HEK293 (cell line): Measurements from ENCODE around the gene HGFAC.

Experiments
- CTCF ChIA-PET: fragments of 350-600 bp; formaldehyde crosslinking; extraction: SDS; loops from one replicate; lab custom pipeline; 2021; ENCODE audit warnings: antibody characterized with exemption; lab: Yijun Ruan, JAX
- POLR2A ChIA-PET: fragments of 300-600 bp; formaldehyde crosslinking; extraction: SDS; loops from one replicate; lab custom pipeline; 2020; ENCODE audit warnings: antibody characterized with exemption, inconsistent platforms; lab: Yijun Ruan, JAX
- H3K27ac ChIP-seq: fragments of 200-500 bp; sonication (Bioruptor generic); 2 replicates; pipeline ENCODE4 v1.5.1; 2014; ENCODE audit warnings: low read depth, low read length, control low read depth, inconsistent platforms; ENCODE audit errors: extremely low read depth
- H3K36me3 ChIP-seq, 2 experiments: fragments of 200-500 bp in 1 of 2; sonication (Bioruptor generic) in 1 of 2; 1 replicate in 1 of 2; 2 replicates in 1 of 2; pipeline ENCODE4 v1.5.1; 2014 to 2017; ENCODE audit warnings: inconsistent platforms in 2 of 2, low read length in 2 of 2; ENCODE audit not compliant: control insufficient read depth in 2 of 2, insufficient read depth in 1 of 2
- H3K4me1 ChIP-seq: fragments of 200-500 bp; sonication (Bioruptor generic); 2 replicates; pipeline ENCODE4 v1.5.1; 2014; ENCODE audit warnings: mild to moderate bottlenecking, low read length, inconsistent platforms; ENCODE audit not compliant: control insufficient read depth, insufficient read depth
- H3K4me3 ChIP-seq: 2 replicates; pipeline ENCODE4 v1.5.1; 2011; ENCODE audit warnings: low read depth, mild to moderate bottlenecking, control low read depth, low read length, moderate library complexity
- H3K9me3 ChIP-seq: fragments of 200-500 bp; sonication (Bioruptor generic); 2 replicates; pipeline ENCODE4 v1.5.1; 2014; ENCODE audit warnings: low read depth, low read length, inconsistent platforms; ENCODE audit not compliant: control insufficient read depth, insufficient read depth
- AEBP2 ChIP-seq: fragments of 450-650 bp; formaldehyde crosslinking; IDR thresholded peaks from 2 replicates; pipeline ENCODE4 v1.5.1; 2016; ENCODE audit warnings: missing biosample characterization, missing genetic modification characterization, borderline replicate concordance
- BCL6B ChIP-seq: fragments of 450-650 bp; formaldehyde crosslinking; IDR thresholded peaks from 2 replicates; pipeline ENCODE4 v1.5.1; 2017; ENCODE audit warnings: missing biosample characterization, missing genetic modification characterization
- GLIS1 ChIP-seq: fragments of 450-650 bp; formaldehyde crosslinking; IDR thresholded peaks from 2 replicates; pipeline ENCODE4 v1.5.1; 2016; ENCODE audit warnings: missing biosample characterization, missing genetic modification characterization
- HOXD13 ChIP-seq: sonication (generic); formaldehyde crosslinking; IDR thresholded peaks from 2 replicates; pipeline ENCODE4 v1.8.0; 2022; ENCODE audit warnings: missing genetic modification reagents, borderline replicate concordance
- KLF17 ChIP-seq: fragments of 450-650 bp; formaldehyde crosslinking; IDR thresholded peaks from 2 replicates; pipeline ENCODE4 v1.5.1; 2016; ENCODE audit warnings: missing biosample characterization, missing genetic modification characterization
- PRDM1 ChIP-seq: fragments of 450-650 bp; formaldehyde crosslinking; IDR thresholded peaks from 2 replicates; pipeline ENCODE4; 2016; ENCODE audit warnings: missing biosample characterization, missing genetic modification characterization
- SALL2 ChIP-seq: fragments of 450-650 bp; formaldehyde crosslinking; IDR thresholded peaks from 2 replicates; pipeline ENCODE4 v1.5.0; 2017; ENCODE audit warnings: missing biosample characterization, mild to moderate bottlenecking, missing genetic modification characterization, borderline replicate concordance
- ZIC2 ChIP-seq: fragments of 450-650 bp; formaldehyde crosslinking; IDR thresholded peaks from 2 replicates; pipeline ENCODE4 v1.5.1; 2016; ENCODE audit warnings: missing biosample characterization, missing genetic modification characterization
- ZNF10 ChIP-seq: fragments of 450-650 bp; formaldehyde crosslinking; IDR thresholded peaks from 2 replicates; pipeline ENCODE4 v1.5.1; 2017; ENCODE audit warnings: missing biosample characterization, missing genetic modification characterization
- ZNF16 ChIP-seq: fragments of 450-650 bp; formaldehyde crosslinking; IDR thresholded peaks from 2 replicates; pipeline ENCODE4 v1.5.1; 2016; ENCODE audit warnings: low read depth, missing biosample characterization, missing genetic modification characterization
- ZNF354C ChIP-seq: fragments of 450-650 bp; formaldehyde crosslinking; IDR thresholded peaks from 2 replicates; pipeline ENCODE4 v1.5.1; 2016; ENCODE audit warnings: missing biosample characterization, missing genetic modification characterization, low read depth, borderline replicate concordance
- ZNF555 ChIP-seq: fragments of 450-650 bp; formaldehyde crosslinking; conservative IDR thresholded peaks from 2 replicates; pipeline ENCODE4 v1.5.1; 2017; ENCODE audit warnings: missing biosample characterization, mild to moderate bottlenecking, missing genetic modification characterization, inconsistent platforms
- ZNF670 ChIP-seq: fragments of 450-650 bp; formaldehyde crosslinking; IDR thresholded peaks from 2 replicates; pipeline ENCODE4 v1.5.1; 2016; ENCODE audit warnings: missing biosample characterization, missing genetic modification characterization, low read depth
- ZNF830 ChIP-seq: fragments of 450-650 bp; IDR thresholded peaks from 2 replicates; pipeline ENCODE4 v1.5.0; 2018; ENCODE audit warnings: missing biosample characterization, missing genetic modification characterization, low read depth, mild to moderate bottlenecking, moderate library complexity
- TF ChIP-seq, protein P1 (sequence below): fragments of 450-650 bp; formaldehyde crosslinking; IDR thresholded peaks from 2 replicates; pipeline ENCODE4 v1.5.1; 2016; ENCODE audit warnings: missing biosample characterization, missing genetic modification characterization
- TF ChIP-seq, protein P2 (sequence below): fragments of 450-650 bp; formaldehyde crosslinking; IDR thresholded peaks from 2 replicates; pipeline ENCODE4 v1.5.1; 2016; ENCODE audit warnings: missing biosample characterization, missing genetic modification characterization
- TF ChIP-seq, protein P3 (sequence below): fragments of 450-650 bp; formaldehyde crosslinking; IDR thresholded peaks from 2 replicates; pipeline ENCODE4 v1.5.1; 2016; ENCODE audit warnings: missing biosample characterization, missing genetic modification characterization
- TF ChIP-seq, protein P4 (sequence below): fragments of 450-650 bp; formaldehyde crosslinking; IDR thresholded peaks from 2 replicates; pipeline ENCODE4 v1.5.1; 2016; ENCODE audit warnings: missing biosample characterization, missing genetic modification characterization

HGFAC gene

GRCh38 chr4:3491681-3492405, 50.1 kb downstream of the HGFAC start:
- TF ChIP-seq GLIS1 (peak; percentile 17; the same call in 1 of the 2 replicates), KLF17 (tag by site-specific recombination) (peak; percentile 78; the same call in 1 of the 2 replicates), ZIC2 (peak; percentile 79)
- TF ChIP-seq, protein P1, sequence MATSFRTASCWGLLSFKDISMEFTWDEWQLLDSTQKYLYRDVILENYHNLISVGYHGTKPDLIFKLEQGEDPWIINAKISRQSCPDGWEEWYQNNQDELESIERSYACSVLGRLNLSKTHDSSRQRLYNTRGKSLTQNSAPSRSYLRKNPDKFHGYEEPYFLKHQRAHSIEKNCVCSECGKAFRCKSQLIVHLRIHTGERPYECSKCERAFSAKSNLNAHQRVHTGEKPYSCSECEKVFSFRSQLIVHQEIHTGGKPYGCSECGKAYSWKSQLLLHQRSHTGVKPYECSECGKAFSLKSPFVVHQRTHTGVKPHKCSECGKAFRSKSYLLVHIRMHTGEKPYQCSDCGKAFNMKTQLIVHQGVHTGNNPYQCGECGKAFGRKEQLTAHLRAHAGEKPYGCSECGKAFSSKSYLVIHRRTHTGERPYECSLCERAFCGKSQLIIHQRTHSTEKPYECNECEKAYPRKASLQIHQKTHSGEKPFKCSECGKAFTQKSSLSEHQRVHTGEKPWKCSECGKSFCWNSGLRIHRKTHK (tag by site-specific recombination), result no peak
- TF ChIP-seq, protein P2, sequence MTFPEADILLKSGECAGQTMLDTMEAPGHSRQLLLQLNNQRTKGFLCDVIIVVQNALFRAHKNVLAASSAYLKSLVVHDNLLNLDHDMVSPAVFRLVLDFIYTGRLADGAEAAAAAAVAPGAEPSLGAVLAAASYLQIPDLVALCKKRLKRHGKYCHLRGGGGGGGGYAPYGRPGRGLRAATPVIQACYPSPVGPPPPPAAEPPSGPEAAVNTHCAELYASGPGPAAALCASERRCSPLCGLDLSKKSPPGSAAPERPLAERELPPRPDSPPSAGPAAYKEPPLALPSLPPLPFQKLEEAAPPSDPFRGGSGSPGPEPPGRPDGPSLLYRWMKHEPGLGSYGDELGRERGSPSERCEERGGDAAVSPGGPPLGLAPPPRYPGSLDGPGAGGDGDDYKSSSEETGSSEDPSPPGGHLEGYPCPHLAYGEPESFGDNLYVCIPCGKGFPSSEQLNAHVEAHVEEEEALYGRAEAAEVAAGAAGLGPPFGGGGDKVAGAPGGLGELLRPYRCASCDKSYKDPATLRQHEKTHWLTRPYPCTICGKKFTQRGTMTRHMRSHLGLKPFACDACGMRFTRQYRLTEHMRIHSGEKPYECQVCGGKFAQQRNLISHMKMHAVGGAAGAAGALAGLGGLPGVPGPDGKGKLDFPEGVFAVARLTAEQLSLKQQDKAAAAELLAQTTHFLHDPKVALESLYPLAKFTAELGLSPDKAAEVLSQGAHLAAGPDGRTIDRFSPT (tag by site-specific recombination), result no peak
- H3K27ac ChIP-seq, result no peak overlapping the region
- no peaks in the 10 kb centered on the region for H3K36me3 ChIP-seq
- ChIA-PET CTCF (interaction anchor here (0.5 kb wide), 1 partner anchor 10 kb away, joined by 5 read pairs; no protein-coding TSS in a partner anchor), POLR2A (no interaction called here)
- no peaks in the 10 kb centered on the region for H3K9me3 ChIP-seq
- H3K4me1 ChIP-seq, result no peaks in the 10 kb centered on the region
- no peak overlapping the region for H3K4me3 ChIP-seq

GRCh38 chr4:3492741-3493719, 51.3 kb downstream of the HGFAC start:
- ChIA-PET CTCF (no interaction called here), POLR2A (no interaction called here)
- Histone ChIP-seq H3K27ac (no peak overlapping the region), H3K36me3 (no peaks in the 10 kb centered on the region), H3K9me3 (no peaks in the 10 kb centered on the region), H3K4me1 (no peaks in the 10 kb centered on the region), H3K4me3 (no peak overlapping the region)
- TF ChIP-seq ZNF555 (no peak), AEBP2 (no peak), ZNF354C (tag by site-specific recombination) (no peak), SALL2 (tag by site-specific recombination) (no peak), ZNF16 (tag by site-specific recombination) (no peak), ZNF830 (tag by site-specific recombination) (no peak), PRDM1 (tag by site-specific recombination) (no peak), HOXD13 (CRISPR knock-in tag) (no peak), ZNF10 (no peak), BCL6B (tag by site-specific recombination) (no peak), ZNF670 (tag by site-specific recombination) (no peak)
- TF ChIP-seq, protein P3, sequence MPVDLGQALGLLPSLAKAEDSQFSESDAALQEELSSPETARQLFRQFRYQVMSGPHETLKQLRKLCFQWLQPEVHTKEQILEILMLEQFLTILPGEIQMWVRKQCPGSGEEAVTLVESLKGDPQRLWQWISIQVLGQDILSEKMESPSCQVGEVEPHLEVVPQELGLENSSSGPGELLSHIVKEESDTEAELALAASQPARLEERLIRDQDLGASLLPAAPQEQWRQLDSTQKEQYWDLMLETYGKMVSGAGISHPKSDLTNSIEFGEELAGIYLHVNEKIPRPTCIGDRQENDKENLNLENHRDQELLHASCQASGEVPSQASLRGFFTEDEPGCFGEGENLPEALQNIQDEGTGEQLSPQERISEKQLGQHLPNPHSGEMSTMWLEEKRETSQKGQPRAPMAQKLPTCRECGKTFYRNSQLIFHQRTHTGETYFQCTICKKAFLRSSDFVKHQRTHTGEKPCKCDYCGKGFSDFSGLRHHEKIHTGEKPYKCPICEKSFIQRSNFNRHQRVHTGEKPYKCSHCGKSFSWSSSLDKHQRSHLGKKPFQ (tag by site-specific recombination), result no peak
- TF ChIP-seq, protein P4, sequence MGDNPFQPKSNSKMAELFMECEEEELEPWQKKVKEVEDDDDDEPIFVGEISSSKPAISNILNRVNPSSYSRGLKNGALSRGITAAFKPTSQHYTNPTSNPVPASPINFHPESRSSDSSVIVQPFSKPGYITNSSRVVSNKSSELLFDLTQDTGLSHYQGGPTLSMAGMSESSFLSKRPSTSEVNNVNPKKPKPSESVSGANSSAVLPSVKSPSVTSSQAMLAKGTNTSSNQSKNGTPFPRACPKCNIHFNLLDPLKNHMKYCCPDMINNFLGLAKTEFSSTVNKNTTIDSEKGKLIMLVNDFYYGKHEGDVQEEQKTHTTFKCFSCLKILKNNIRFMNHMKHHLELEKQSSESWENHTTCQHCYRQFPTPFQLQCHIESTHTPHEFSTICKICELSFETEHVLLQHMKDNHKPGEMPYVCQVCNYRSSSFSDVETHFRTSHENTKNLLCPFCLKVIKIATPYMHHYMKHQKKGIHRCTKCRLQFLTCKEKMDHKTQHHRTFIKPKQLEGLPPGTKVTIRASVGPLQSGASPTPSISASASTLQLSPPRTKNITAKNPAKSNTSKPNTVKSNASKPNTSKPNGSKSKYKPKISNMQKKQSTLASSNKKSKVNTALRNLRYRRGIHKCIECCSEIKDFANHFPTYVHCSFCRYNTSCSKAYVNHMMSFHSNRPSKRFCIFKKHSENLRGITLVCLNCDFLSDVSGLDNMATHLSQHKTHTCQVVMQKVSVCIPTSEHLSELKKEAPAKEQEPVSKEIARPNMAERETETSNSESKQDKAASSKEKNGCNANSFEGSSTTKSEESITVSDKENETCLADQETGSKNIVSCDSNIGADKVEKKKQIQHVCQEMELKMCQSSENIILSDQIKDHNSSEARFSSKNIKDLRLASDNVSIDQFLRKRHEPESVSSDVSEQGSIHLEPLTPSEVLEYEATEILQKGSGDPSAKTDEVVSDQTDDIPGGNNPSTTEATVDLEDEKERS (tag by site-specific recombination), result no peak
